IMR-90 (cell line): ENCODE data around the gene PDHB. TPM values are rescaled to one million over a fixed set of nuclear protein-coding genes. Genes with fewer than 3 reads are reported as not detected.

Source experiments
- ATAC-seq: fragments of 200-7000 bp; cut with Tn5 transposase; 2 replicates; pipeline ENCODE4 v1.9.1; 2020; ENCODE audit warnings: low read depth, mild to moderate bottlenecking, moderate library complexity
- BruUV-seq: library from RNA; stranded (reverse); fragments of 400-500 nt; replicated peaks from 2 replicates; lab custom pipeline; 2021; lab: Mats Ljungman, UMichigan
- CTCF ChIA-PET: fragments of 300-600 bp; formaldehyde crosslinking; extraction: SDS; loops from one replicate; lab custom pipeline; 2021; ENCODE audit warnings: antibody characterized with exemption; lab: Yijun Ruan, JAX
- POLR2A ChIA-PET: fragments of 300-600 bp; sonication (Branson Sonifier 250); formaldehyde crosslinking; loops from one replicate; lab custom pipeline; 2022; ENCODE audit warnings: antibody characterized with exemption; ENCODE audit not compliant: unreplicated experiment; lab: Charles Lee
- DNase-seq: peaks from one replicate; pipeline ENCODE4 v3.0.0; 2013
- H2AFZ ChIP-seq: replicated peaks from 2 replicates; pipeline ENCODE3; 2013; ENCODE audit warnings: low read length, mild to moderate bottlenecking; ENCODE audit not compliant: poor library complexity
- H2AK5ac ChIP-seq: 2 replicates; pipeline ENCODE4 v1.6.1; 2013; ENCODE audit warnings: low read depth, low read length, inconsistent platforms
- H2AK9ac ChIP-seq: replicated peaks from 2 replicates; pipeline ENCODE3; 2013; ENCODE audit warnings: mild to moderate bottlenecking, low read depth, low read length, moderate library complexity; ENCODE audit not compliant: poor library complexity
- H2BK120ac ChIP-seq: 2 replicates; pipeline ENCODE4 v1.6.1; 2013; ENCODE audit warnings: low read depth, low read length, inconsistent platforms
- H2BK15ac ChIP-seq: 3 replicates; pipeline ENCODE4 v1.6.1; 2013; ENCODE audit warnings: low read depth, low read length, inconsistent platforms
- H2BK20ac ChIP-seq: 2 replicates; pipeline ENCODE4 v1.6.1; 2013; ENCODE audit warnings: low read depth, mild to moderate bottlenecking, inconsistent platforms, low read length, moderate library complexity
- H2BK5ac ChIP-seq: 2 replicates; pipeline ENCODE4 v1.6.1; 2013; ENCODE audit warnings: mild to moderate bottlenecking, low read depth, low read length, inconsistent platforms; ENCODE audit not compliant: poor library complexity, severe bottlenecking
- H3K14ac ChIP-seq: replicated peaks from 2 replicates; pipeline ENCODE4 v1.6.1; 2013; ENCODE audit warnings: low read depth, low read length, inconsistent platforms
- H3K18ac ChIP-seq: 2 replicates; pipeline ENCODE4 v1.6.1; 2013; ENCODE audit warnings: low read depth, low read length, control low read depth
- H3K23ac ChIP-seq: 2 replicates; pipeline ENCODE4 v1.6.1; 2013; ENCODE audit warnings: low read depth, low read length, inconsistent platforms
- H3K27ac ChIP-seq: 2 replicates; pipeline ENCODE4 v1.5.1; 2013; ENCODE audit warnings: mild to moderate bottlenecking, control low read depth, low read length; ENCODE audit not compliant: insufficient read depth
- H3K27me3 ChIP-seq: 2 replicates; pipeline ENCODE4 v1.6.1; 2013; ENCODE audit warnings: low read length; ENCODE audit not compliant: control insufficient read depth, insufficient read depth
- H3K36me3 ChIP-seq: 2 replicates; pipeline ENCODE4 v1.6.1; 2013; ENCODE audit warnings: low read length, mixed read lengths; ENCODE audit not compliant: control insufficient read depth, insufficient read depth
- H3K4ac ChIP-seq: 2 replicates; pipeline ENCODE4 v1.6.1; 2013; ENCODE audit warnings: low read depth, low read length, inconsistent platforms
- H3K4me1 ChIP-seq: 2 replicates; pipeline ENCODE4 v1.6.1; 2013; ENCODE audit warnings: low read length, mixed read lengths; ENCODE audit not compliant: control insufficient read depth, insufficient read depth
- H3K4me2 ChIP-seq: 2 replicates; pipeline ENCODE4 v1.6.1; 2013; ENCODE audit warnings: low read depth, mild to moderate bottlenecking, control low read depth, low read length, moderate library complexity
- H3K4me3 ChIP-seq: 2 replicates; pipeline ENCODE4 v1.5.1; 2013; ENCODE audit warnings: low read depth, mild to moderate bottlenecking, control low read depth, low read length, moderate library complexity; ENCODE audit not compliant: insufficient read depth
- H3K56ac ChIP-seq: 2 replicates; pipeline ENCODE4 v1.6.1; 2013; ENCODE audit warnings: low read length, inconsistent platforms; ENCODE audit not compliant: insufficient read depth; ENCODE audit errors: extremely low read depth
- H3K79me1 ChIP-seq, 2 experiments: 2 replicates each; pipeline ENCODE4 v1.6.1; 2013; ENCODE audit warnings: low read length in 2 of 2, inconsistent platforms in 1 of 2, low read depth in 1 of 2
- H3K9ac ChIP-seq: 2 replicates; pipeline ENCODE4 v1.6.1; 2013; ENCODE audit warnings: low read depth, low read length, control low read depth
- H3K9me1 ChIP-seq: 2 replicates; pipeline ENCODE4 v1.6.1; 2013; ENCODE audit warnings: low read length, inconsistent platforms; ENCODE audit not compliant: insufficient read depth
- H3K9me3 ChIP-seq: 2 replicates; pipeline ENCODE4 v1.6.1; 2013; ENCODE audit warnings: low read length; ENCODE audit not compliant: control insufficient read depth, insufficient read depth
- H4K20me1 ChIP-seq: 2 replicates; pipeline ENCODE4 v1.6.1; 2013; ENCODE audit warnings: low read length, inconsistent platforms; ENCODE audit not compliant: insufficient read depth
- H4K5ac ChIP-seq: 2 replicates; pipeline ENCODE4 v1.6.1; 2013; ENCODE audit warnings: mild to moderate bottlenecking, low read depth, low read length, control low read depth
- H4K8ac ChIP-seq, 2 experiments: 2 replicates each; pipeline ENCODE4 v1.6.1; 2013; ENCODE audit warnings: low read depth in 2 of 2, low read length in 2 of 2, control low read depth in 1 of 2, inconsistent platforms in 1 of 2
- H4K91ac ChIP-seq: 2 replicates; pipeline ENCODE4 v1.6.1; 2013; ENCODE audit warnings: low read depth, low read length, inconsistent platforms; ENCODE audit not compliant: insufficient read depth
- CHD1 ChIP-seq: IDR thresholded peaks from 2 replicates; pipeline ENCODE4 v1.6.1; 2012; ENCODE audit warnings: low read depth, low read length, improper control_type of control experiment
- SMC3 ChIP-seq: fragments of 150-350 bp; IDR thresholded peaks from 2 replicates; pipeline ENCODE4 v1.6.1; 2016; ENCODE audit warnings: low read depth, mild to moderate bottlenecking, antibody characterized with exemption, low read length, moderate library complexity
- WGBS, 2 experiments: methylation state at CpG; one replicate each; pipeline versions ENCODE4 v1.1.5 to v1.1.7; 2013; ENCODE audit warnings: missing lambda C conversion rate in 2 of 2; ENCODE audit not compliant: insufficient read length in 1 of 2; ENCODE audit errors: extremely low coverage in 2 of 2; 5-methylcytosine and 5-hydroxymethylcytosine counted together
- dilution Hi-C: fragments of 300-500 bp; cut with HindIII; formaldehyde crosslinking; loops from one replicate; pipeline ENCODE4 v1.14.3; 2018; ENCODE audit warnings: low sequenced_read_pairs; ENCODE audit not compliant: unreplicated experiment
- in situ Hi-C: fragments of 300-500 bp; cut with MboI; formaldehyde crosslinking; loops from 3 replicates; pipeline ENCODE4 v1.14.3; 2019; ENCODE audit warnings: low sequenced_read_pairs, inconsistent platforms, mixed read lengths
- intact Hi-C: fragments of 100-400 bp; cut with micrococcal nuclease; formaldehyde crosslinking; loops from 2 replicates; pipeline ENCODE4 v1.10.0; 2022
- polyA plus RNA-seq, 3 experiments: library from polyadenylated mRNA; depleted of rRNA; stranded (reverse); fragments of >200 nt; gene quantifications; 2 replicates each; pipeline ENCODE4 v1.2.3, GENCODE V29; 2012; ENCODE audit warnings: low replicate concordance in 1 of 3
- total RNA-seq: library from RNA; depleted of rRNA; stranded (reverse); fragments of >200 nt; gene quantifications from 2 replicates; pipeline ENCODE4 v1.2.3, GENCODE V29; 2012

The PDHB gene
- total and polyA plus RNA-seq, 2 of the 4 experiments (the other 2 are of a cell fraction): 69.2 to 73.5 TPM

- intact Hi-C loops: no loop called here
- Histone ChIP-seq H3K4me1 (peaks cover 12% of the 10 kb centered on the region), H3K4me2 (peak overlapping the region; percentile 91), H3K56ac (peak overlapping the region; percentile 27; the same call in 1 of the 2 replicates), H3K23ac (peak overlapping the region; percentile 94), H3K14ac (peak overlapping the region; percentile 95), H2BK15ac (peak overlapping the region; percentile 89; the same call in 1 of the 3 replicates), H3K4ac (peak overlapping the region; percentile 95), H4K20me1 (peaks cover 4% of the 10 kb centered on the region; the same call in 1 of the 2 replicates), H3K18ac (peak overlapping the region; percentile 4), H4K91ac (peak overlapping the region; percentile 95), H3K9ac (peak overlapping the region; percentile 23), H2BK5ac (peak overlapping the region; percentile 85), H3K9me1 (peaks cover 6% of the 10 kb centered on the region), H3K27ac (peak overlapping the region; percentile 74), H2AFZ (peak overlapping the region; percentile 92), H2BK20ac (peak overlapping the region; percentile 91), H2BK120ac (peak overlapping the region; percentile 93), H3K9me3 (no peaks in the 10 kb centered on the region), H3K27me3 (no peaks in the 10 kb centered on the region), H2AK9ac (peak overlapping the region; percentile 73), H4K8ac (peak overlapping the region; percentile 90 to 97), H4K5ac (peak overlapping the region; percentile 61), H2AK5ac (peak overlapping the region; percentile 66), H3K36me3 (peaks cover 17% of the 10 kb centered on the region), H3K79me1 (peaks cover 17 to 26% of the 10 kb centered on the region in 2 experiments; a peak in 3 of 4 replicates), H3K4me3 (peak overlapping the region; percentile 42)
- ChIA-PET CTCF (no interaction called here), POLR2A (no interaction called here)
- dilution Hi-C loops: no loop called here
- ATAC-seq: no peak
- DNase-seq: no peak
- in situ Hi-C loops: no loop called here
- TF ChIP-seq SMC3: no peak
- no peak for TF ChIP-seq CHD1
- WGBS, 2 experiments: no CpG with 5 or more reads among the region's 3 CpGs
- BruUV-seq: no TSS peak
These were observed 504 bp upstream of the PDHB start for GRCh38 chr3:58434168-58434504.
